Endothelial cell of umbilical vein (primary cell): ENCODE data around the gene PPIP5K1. TPM values are rescaled to one million over a fixed set of nuclear protein-coding genes. Genes with fewer than 3 reads are reported as not detected.

Source experiments
- BruUV-seq: library from RNA; stranded (reverse); fragments of 400-500 nt; replicated peaks from 2 replicates; lab custom pipeline; 2021; lab: Mats Ljungman, UMichigan
- CTCF ChIA-PET: fragments of 300-600, 350-600 bp; sonication (Branson Sonifier 250); formaldehyde crosslinking; loops from one replicate; lab custom pipeline; 2021; ENCODE audit warnings: antibody characterized with exemption, inconsistent platforms; lab: Charles Lee
- POLR2A ChIA-PET: fragments of 300-600, 350-600 bp; sonication (Branson Sonifier 250); formaldehyde crosslinking; loops from one replicate; lab custom pipeline; 2021; ENCODE audit warnings: antibody characterized with exemption, inconsistent platforms; lab: Charles Lee
- DNase-seq: peaks from one replicate; pipeline ENCODE4 v3.0.0-alpha.2; 2011; ENCODE audit warnings: low read depth, low spot score
- FAIRE-seq: peaks from 2 replicates; lab custom pipeline; 2011; peaks lifted over from hg19 to GRCh38; lab: Jason Lieb, UNC
- H2AFZ ChIP-seq: 2 replicates; pipeline ENCODE4 v1.6.0; 2012; ENCODE audit warnings: low read depth, low read length, control low read depth, inconsistent platforms
- H3K27ac ChIP-seq: 2 replicates; pipeline ENCODE4 v1.5.1; 2011; ENCODE audit warnings: low read depth, mild to moderate bottlenecking, control low read depth, low read length, moderate library complexity; ENCODE audit not compliant: insufficient read depth
- H3K27me3 ChIP-seq, 2 experiments: 2 replicates each; pipeline versions ENCODE4 v1.6.0 to v1.6.1; 2011; ENCODE audit warnings: low read length in 2 of 2, mixed read lengths in 1 of 2; ENCODE audit not compliant: control insufficient read depth in 2 of 2, insufficient read depth in 2 of 2
- H3K36me3 ChIP-seq, 2 experiments: 2 replicates in 1 of 2; 3 replicates in 1 of 2; pipeline ENCODE4 v1.5.1; 2011; ENCODE audit warnings: low read length in 2 of 2, mild to moderate bottlenecking in 1 of 2, moderate library complexity in 1 of 2; ENCODE audit not compliant: control insufficient read depth in 2 of 2, insufficient read depth in 2 of 2; ENCODE audit errors: extremely low read depth in 1 of 2
- H3K4me1 ChIP-seq: 3 replicates; pipeline ENCODE4 v1.5.1; 2011; ENCODE audit warnings: mild to moderate bottlenecking, low read length; ENCODE audit not compliant: control insufficient read depth, insufficient read depth; ENCODE audit errors: extremely low read depth
- H3K4me2 ChIP-seq: 2 replicates; pipeline ENCODE4 v1.6.1; 2011; ENCODE audit warnings: low read length, control low read depth, mixed read lengths; ENCODE audit not compliant: insufficient read depth
- H3K4me3 ChIP-seq, 3 experiments: fragments of 200-600 bp in 1 of 3; sonication (generic), shearing (Covaris generic) in 1 of 3; replicated peaks in 1 of 3; 2 replicates each; pipeline ENCODE4 v1.5.1; 2011 to 2016; ENCODE audit warnings: control low read depth in 3 of 3, low read length in 3 of 3, mild to moderate bottlenecking in 2 of 3, inconsistent platforms in 1 of 3, low read depth in 1 of 3, moderate library complexity in 1 of 3; ENCODE audit not compliant: insufficient read depth in 1 of 3
- H3K79me2 ChIP-seq: 2 replicates; pipeline ENCODE4 v1.6.0; 2012; ENCODE audit warnings: low read length, inconsistent platforms; ENCODE audit not compliant: control insufficient read depth, insufficient read depth
- H3K9ac ChIP-seq: replicated peaks from 2 replicates; pipeline ENCODE3; 2011; ENCODE audit warnings: low read length, control low read depth; ENCODE audit not compliant: insufficient read depth; ENCODE audit errors: extremely low read depth
- H3K9me1 ChIP-seq: replicated peaks from 3 replicates; pipeline ENCODE4 v1.6.0; 2011; ENCODE audit warnings: mild to moderate bottlenecking, low read length; ENCODE audit not compliant: control insufficient read depth, insufficient read depth; ENCODE audit errors: extremely low read depth
- H3K9me3 ChIP-seq: replicated peaks from 2 replicates; pipeline ENCODE4 v1.5.1; 2012; ENCODE audit warnings: low read length, inconsistent platforms; ENCODE audit not compliant: control insufficient read depth, insufficient read depth
- H4K20me1 ChIP-seq: replicated peaks from 2 replicates; pipeline ENCODE3; 2011; ENCODE audit warnings: mild to moderate bottlenecking, low read length; ENCODE audit not compliant: control insufficient read depth, insufficient read depth; ENCODE audit errors: extremely low read depth
- CTCF ChIP-seq, 2 donors: IDR thresholded peaks; 1 replicate in 1 of 2; 2 replicates in 1 of 2; pipeline ENCODE4 v1.5.1; 2011; ENCODE audit warnings: low read length in 2 of 2, mild to moderate bottlenecking in 2 of 2, moderate library complexity in 2 of 2, control low read depth in 1 of 2, inconsistent platforms in 1 of 2, low read depth in 1 of 2; ENCODE audit not compliant: insufficient read depth in 1 of 2; ENCODE audit errors: extremely low read depth in 1 of 2
- EZH2 ChIP-seq: IDR thresholded peaks from 2 replicates; pipeline ENCODE4 v1.6.1; 2012; ENCODE audit warnings: borderline replicate concordance, low read depth, mild to moderate bottlenecking, moderate library complexity, low read length, inconsistent platforms; ENCODE audit not compliant: severe bottlenecking
- FOS ChIP-seq: IDR thresholded peaks from 2 replicates; pipeline ENCODE4 v1.6.1; 2011; ENCODE audit warnings: mild to moderate bottlenecking, low read length, moderate library complexity, borderline replicate concordance; ENCODE audit not compliant: insufficient read depth
- GATA2 ChIP-seq: IDR thresholded peaks from 2 replicates; pipeline ENCODE4 v1.7.0; 2011; ENCODE audit warnings: low read depth, mild to moderate bottlenecking, moderate library complexity, mixed read lengths, low read length; ENCODE audit not compliant: insufficient read length, insufficient read depth
- JUN ChIP-seq: IDR thresholded peaks from 2 replicates; pipeline ENCODE4 v1.6.1; 2011; ENCODE audit warnings: borderline replicate concordance, low read depth; ENCODE audit not compliant: insufficient read length, insufficient read depth
- MAX ChIP-seq: IDR thresholded peaks from 2 replicates; pipeline ENCODE4 v1.6.1; 2011; ENCODE audit not compliant: insufficient read depth, insufficient read length
- MYC ChIP-seq: IDR thresholded peaks from one replicate; pipeline ENCODE4 v1.6.1; 2011; ENCODE audit warnings: mild to moderate bottlenecking, low read depth, low read length
- POLR2A ChIP-seq: IDR thresholded peaks from 2 replicates; pipeline ENCODE4 v1.6.1; 2012; ENCODE audit warnings: low read depth, mild to moderate bottlenecking, control low read depth, low read length
- POLR2AphosphoS5 ChIP-seq: IDR thresholded peaks from 2 replicates; pipeline ENCODE4 v1.6.1; 2012; ENCODE audit warnings: low read depth, mild to moderate bottlenecking, control low read depth, low read length, moderate library complexity; ENCODE audit not compliant: insufficient read depth
- dilution Hi-C: fragments of 300-500 bp; cut with MboI; formaldehyde crosslinking; loops from one replicate; pipeline ENCODE4 v1.15.0; 2019; ENCODE audit warnings: low sequenced_read_pairs; ENCODE audit not compliant: extremely low pct_ligation_motif_present
- intact Hi-C: fragments of 100-400 bp; cut with micrococcal nuclease; formaldehyde crosslinking; loops from one replicate; pipeline ENCODE4 v1.10.0; 2022
- polyA plus RNA-seq, 4 experiments: library from polyadenylated mRNA; depleted of rRNA in 3 of 4; stranded (reverse) in 3 of 4; unstranded in 1 of 4; fragments of >200 nt; gene quantifications; 2 replicates each; pipeline versions ENCODE4 v1.2.1 to v1.2.3, GENCODE V29; 2011 to 2012; ENCODE audit warnings: missing spikeins in 1 of 4
- total RNA-seq: library from RNA; stranded (reverse); gene quantifications from 2 replicates; pipeline ENCODE4 v1.2.3, GENCODE V29; 2021

PPIP5K1 gene
- total and polyA plus RNA-seq, 2 donors (not counting 3 experiments of a cell fraction or from before 2014, with no cell fraction given): 22.2 to 35.3 TPM

GRCh38 chr15:43525131-43525530, 64.9 kb downstream of the PPIP5K1 start:
- CTCF ChIA-PET: interaction anchor here (0.9 kb wide), 1 partner anchor 84 kb away, joined by 3 read pairs; no protein-coding TSS in a partner anchor
- FAIRE-seq (no peak), DNase-seq (no peak)
- no peak overlapping the region for H2AFZ ChIP-seq
- H3K4me2 ChIP-seq: no peak overlapping the region
- H3K9me1 ChIP-seq: no peaks in the 10 kb centered on the region
- no peaks in the 10 kb centered on the region for H3K4me1 ChIP-seq
- TF ChIP-seq MAX (no peak), CTCF (IDR thresholded peaks at IDR 0.05; ENCODE audit: extremely low read depth in 1 of 2, insufficient read depth in 1 of 2, low read depth in 1 of 2, low read length in 2 of 2) (no peak), POLR2A (no peak), EZH2 (no peak), JUN (no peak), MYC (no peak), GATA2 (no peak), FOS (no peak), POLR2AphosphoS5 (no peak)
- no peaks in the 10 kb centered on the region for H3K36me3 ChIP-seq
- no peaks in the 10 kb centered on the region for H4K20me1 ChIP-seq
- no peak overlapping the region for H3K9ac ChIP-seq
- intact Hi-C loops: no loop called here
- no peak overlapping the region for H3K27ac ChIP-seq
- no peaks in the 10 kb centered on the region for H3K27me3 ChIP-seq
- H3K4me3 ChIP-seq: no peak overlapping the region
- POLR2A ChIA-PET: no interaction called here
- dilution Hi-C loops: no loop called here
- no peaks in the 10 kb centered on the region for H3K9me3 ChIP-seq
- no TSS peak for BruUV-seq
- H3K79me2 ChIP-seq: no peaks in the 10 kb centered on the region
